SK-N-SH treated with all-trans-retinoic acid at 6 μM for 48 hours (cell line): Measurements from ENCODE around the gene CFAP97D1.

Experiments used
- ARNTL ChIP-seq: fragments of 450-650 bp; formaldehyde crosslinking; IDR thresholded peaks from 2 replicates; pipeline ENCODE4 v1.5.0; 2020; ENCODE audit warnings: low read depth, mild to moderate bottlenecking, moderate library complexity, borderline replicate concordance
- PATZ1 ChIP-seq: fragments of 250-450 bp; sonication (Bioruptor Pico); IDR thresholded peaks from 2 replicates; pipeline ENCODE4 v1.8.0; 2020; ENCODE audit warnings: mild to moderate bottlenecking, moderate library complexity, borderline replicate concordance
- PPARA ChIP-seq: fragments of 250-450 bp; sonication (Bioruptor Pico); IDR thresholded peaks from 2 replicates; pipeline ENCODE4 v1.5.0; 2020; ENCODE audit warnings: mild to moderate bottlenecking, borderline replicate concordance
- SNAI2 ChIP-seq: fragments of 250-450 bp; sonication (Bioruptor Pico); IDR thresholded peaks from 2 replicates; pipeline ENCODE4 v1.5.0; 2020; ENCODE audit warnings: mild to moderate bottlenecking, moderate library complexity
- TCF4 ChIP-seq: fragments of 250-450 bp; sonication (Bioruptor Pico); IDR thresholded peaks from 2 replicates; pipeline ENCODE4 v1.8.0; 2021; ENCODE audit warnings: mild to moderate bottlenecking, moderate library complexity, borderline replicate concordance
- ZFP30 ChIP-seq: fragments of 450-650 bp; formaldehyde crosslinking; IDR thresholded peaks from 2 replicates; pipeline ENCODE4 v1.5.0; 2022; ENCODE audit warnings: mild to moderate bottlenecking, moderate library complexity

GRCh38 chr17:43810226-43810715, 30.0 kb downstream of the CFAP97D1 start:
- TF ChIP-seq ARNTL (CRISPR knock-in tag) (no peak), ZFP30 (CRISPR knock-in tag) (no peak), TCF4 (CRISPR knock-in tag) (no peak), PPARA (no peak), PATZ1 (CRISPR knock-in tag) (no peak), SNAI2 (CRISPR knock-in tag) (no peak)
